Measurements from ENCODE around the gene MRPS18C.

- TF ChIP-seq YY1 (IDR thresholded peaks at IDR 0.05; ENCODE audit: low read depth, low read length) (no peak), POLR2A (IDR thresholded peaks at IDR 0.05; ENCODE audit: low read depth, low read length) (no peak), CTCF (IDR thresholded peaks at IDR 0.05 in 2 of 3, conservative IDR thresholded peaks at IDR 0.05 in 1 of 3; ENCODE audit: control insufficient read depth in 2 of 3, extremely low read depth in 1 of 3, insufficient read depth in 1 of 3, low read depth in 3 of 3, low read length in 3 of 3) (no peak), CHD2 (IDR thresholded peaks at IDR 0.05; ENCODE audit: borderline replicate concordance, low read depth, low read length) (no peak)
Measured at GRCh38 chr4:83417566-83417965, 38.3 kb upstream of the MRPS18C start.

Measured in GM12878 (cell line).